Fibroblast of lung (primary cell): ENCODE data around the gene CYP27B1. TPM values are rescaled to one million over a fixed set of nuclear protein-coding genes. Genes with fewer than 3 reads are reported as not detected.

Experiments used
- DNase-seq, 2 donors: peaks; one replicate each; pipeline versions ENCODE4 v3.0.0 to v3.0.0-alpha.2; 2010; ENCODE audit warnings: low read depth in 2 of 2
- H2AFZ ChIP-seq: 2 replicates; pipeline ENCODE4 v1.5.1; 2012; ENCODE audit warnings: low read length, control low read depth, inconsistent platforms
- H3K27ac ChIP-seq: 2 replicates; pipeline ENCODE4 v1.5.1; 2011; ENCODE audit warnings: low read length, control low read depth; ENCODE audit not compliant: insufficient read depth
- H3K27me3 ChIP-seq: 2 replicates; pipeline ENCODE4 v1.5.1; 2011; ENCODE audit warnings: mild to moderate bottlenecking, low read length; ENCODE audit not compliant: control insufficient read depth, insufficient read depth
- H3K36me3 ChIP-seq: 2 replicates; pipeline ENCODE4 v1.5.1; 2011; ENCODE audit warnings: low read length; ENCODE audit not compliant: control insufficient read depth, insufficient read depth
- H3K4me1 ChIP-seq: 2 replicates; pipeline ENCODE4 v1.5.1; 2011; ENCODE audit warnings: low read length; ENCODE audit not compliant: control insufficient read depth, insufficient read depth; ENCODE audit errors: extremely low read depth
- H3K4me2 ChIP-seq: 2 replicates; pipeline ENCODE4 v1.5.1; 2011; ENCODE audit warnings: low read length, control low read depth; ENCODE audit not compliant: insufficient read depth; ENCODE audit errors: extremely low read depth
- H3K4me3 ChIP-seq, 4 experiments: fragments of 200-600 bp in 1 of 4; sonication (generic) in 1 of 4; replicated peaks in 1 of 4; 2 replicates each; pipeline ENCODE4 v1.5.1; 2011 to 2016; ENCODE audit warnings: low read length in 4 of 4, low read depth in 3 of 4, mild to moderate bottlenecking in 3 of 4, control low read depth in 2 of 4, inconsistent platforms in 1 of 4, mixed read lengths in 1 of 4; ENCODE audit not compliant: insufficient read depth in 1 of 4; ENCODE audit errors: control extremely low read depth in 1 of 4
- H3K79me2 ChIP-seq: 2 replicates; pipeline ENCODE4 v1.5.1; 2012; ENCODE audit warnings: mild to moderate bottlenecking, low read length, inconsistent platforms; ENCODE audit not compliant: control insufficient read depth, insufficient read depth
- H3K9ac ChIP-seq: 2 replicates; pipeline ENCODE4 v1.5.1; 2011; ENCODE audit warnings: mild to moderate bottlenecking, low read length, control low read depth; ENCODE audit not compliant: insufficient read depth
- H3K9me3 ChIP-seq: 2 replicates; pipeline ENCODE4 v1.5.1; 2012; ENCODE audit warnings: low read depth, low read length; ENCODE audit not compliant: control insufficient read depth, insufficient read depth
- H4K20me1 ChIP-seq: 2 replicates; pipeline ENCODE4 v1.5.1; 2011; ENCODE audit warnings: low read length; ENCODE audit not compliant: control insufficient read depth, insufficient read depth; ENCODE audit errors: extremely low read depth
- EZH2 ChIP-seq: IDR thresholded peaks from 2 replicates; pipeline ENCODE4 v1.5.1; 2012; ENCODE audit warnings: low read length, control low read depth, mild to moderate bottlenecking; ENCODE audit errors: missing control alignments
- polyA plus RNA-seq, 2 donors: library from polyadenylated mRNA; depleted of rRNA in 1 of 2; stranded (reverse) in 1 of 2; unstranded in 1 of 2; fragments of >200 nt; gene quantifications; 2 replicates each; pipeline ENCODE4 v1.2.1, GENCODE V29; 2011 to 2012; ENCODE audit warnings: missing spikeins in 1 of 2
- total RNA-seq: library from RNA; depleted of rRNA; stranded (reverse); fragments of >200 nt; gene quantifications from 2 replicates; pipeline ENCODE4 v1.2.1, GENCODE V29; 2014
- TF ChIP-seq, protein P1 (sequence below), 2 donors: IDR thresholded peaks in 1 of 2; conservative IDR thresholded peaks in 1 of 2; 1 replicate in 1 of 2; 2 replicates in 1 of 2; pipeline ENCODE4 v1.5.1; 2011 to 2012; ENCODE audit warnings: low read length in 2 of 2, control low read depth in 1 of 2, inconsistent platforms in 1 of 2, low read depth in 1 of 2, mild to moderate bottlenecking in 1 of 2

CYP27B1 gene
- total and polyA plus RNA-seq, 2 donors (not counting 1 experiment from before 2014, with no cell fraction given) = 0.17 to 0.26 TPM

DNA sequence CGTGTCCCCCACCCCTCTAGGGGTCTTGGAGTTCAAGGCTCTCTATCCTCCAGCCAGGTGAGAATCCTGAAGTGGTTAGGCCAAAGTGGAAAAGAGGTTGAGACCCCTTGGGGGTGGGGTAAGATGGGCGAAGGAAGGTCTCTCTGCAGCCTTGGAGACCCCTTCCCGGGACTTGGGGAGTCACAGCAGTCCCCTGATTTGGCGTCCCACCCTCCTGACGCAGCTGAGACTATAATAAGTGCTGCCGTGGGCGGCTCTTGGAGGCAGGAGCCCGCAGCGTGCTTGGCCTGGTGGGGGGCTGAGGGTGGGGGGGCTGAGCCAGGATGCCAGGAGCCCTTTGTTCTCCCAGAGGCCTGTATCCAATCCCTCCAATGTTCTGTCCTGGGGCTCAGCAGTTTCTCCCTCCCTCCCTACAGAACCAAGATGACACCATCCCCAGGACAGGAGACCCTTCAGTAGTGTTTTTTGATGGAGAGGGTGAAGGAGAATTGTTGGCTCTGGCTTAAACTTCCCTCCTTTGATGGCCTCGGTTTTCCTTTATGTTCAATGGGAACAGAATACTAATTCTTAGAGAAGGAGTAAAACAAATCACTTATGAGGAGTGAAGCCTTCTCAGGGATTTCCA is 26.9 kb downstream of the CYP27B1 start:
- no peak for TF ChIP-seq EZH2
- no peak for DNase-seq

DNA sequence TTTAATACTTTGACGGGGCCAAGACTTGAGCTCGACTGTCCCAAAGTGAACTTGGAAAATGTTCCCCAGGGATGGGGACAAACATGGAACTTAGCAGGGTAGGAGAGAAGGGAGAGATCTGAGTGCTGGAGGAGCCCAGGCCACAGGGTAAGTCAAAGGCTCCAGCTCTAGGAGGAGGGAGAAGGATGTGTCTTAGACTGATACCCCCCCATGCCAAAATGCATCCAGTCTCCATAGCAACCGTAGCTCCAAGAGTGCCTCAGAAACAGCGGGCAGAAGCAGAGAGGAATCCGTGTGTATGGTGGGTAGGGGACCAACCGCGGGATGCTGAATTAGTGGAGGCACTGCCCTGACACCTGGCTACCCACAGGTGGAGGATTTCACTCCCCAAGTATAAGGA is 27.5 kb downstream of the CYP27B1 start:
- Histone ChIP-seq H3K36me3 (no peaks in the 10 kb centered on the region), H4K20me1 (no peaks in the 10 kb centered on the region), H3K27ac (no peak overlapping the region), H3K27me3 (peaks cover 64% of the 10 kb centered on the region), H2AFZ (no peak overlapping the region), H3K4me2 (no peak overlapping the region), H3K4me3 (no peak overlapping the region), H3K4me1 (peaks cover 3% of the 10 kb centered on the region), H3K9ac (no peak overlapping the region), H3K9me3 (no peaks in the 10 kb centered on the region), H3K79me2 (no peaks in the 10 kb centered on the region)
- TF ChIP-seq EZH2 = peak; percentile 85
- TF ChIP-seq, protein P1, sequence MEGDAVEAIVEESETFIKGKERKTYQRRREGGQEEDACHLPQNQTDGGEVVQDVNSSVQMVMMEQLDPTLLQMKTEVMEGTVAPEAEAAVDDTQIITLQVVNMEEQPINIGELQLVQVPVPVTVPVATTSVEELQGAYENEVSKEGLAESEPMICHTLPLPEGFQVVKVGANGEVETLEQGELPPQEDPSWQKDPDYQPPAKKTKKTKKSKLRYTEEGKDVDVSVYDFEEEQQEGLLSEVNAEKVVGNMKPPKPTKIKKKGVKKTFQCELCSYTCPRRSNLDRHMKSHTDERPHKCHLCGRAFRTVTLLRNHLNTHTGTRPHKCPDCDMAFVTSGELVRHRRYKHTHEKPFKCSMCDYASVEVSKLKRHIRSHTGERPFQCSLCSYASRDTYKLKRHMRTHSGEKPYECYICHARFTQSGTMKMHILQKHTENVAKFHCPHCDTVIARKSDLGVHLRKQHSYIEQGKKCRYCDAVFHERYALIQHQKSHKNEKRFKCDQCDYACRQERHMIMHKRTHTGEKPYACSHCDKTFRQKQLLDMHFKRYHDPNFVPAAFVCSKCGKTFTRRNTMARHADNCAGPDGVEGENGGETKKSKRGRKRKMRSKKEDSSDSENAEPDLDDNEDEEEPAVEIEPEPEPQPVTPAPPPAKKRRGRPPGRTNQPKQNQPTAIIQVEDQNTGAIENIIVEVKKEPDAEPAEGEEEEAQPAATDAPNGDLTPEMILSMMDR (conservative IDR thresholded peaks at IDR 0.05 in 1 of 2, IDR thresholded peaks at IDR 0.05 in 1 of 2; ENCODE audit: low read depth in 1 of 2, low read length in 2 of 2) = no peak
- DNase-seq = no peak

More for the DNA sequence above, 26.9 kb downstream of the CYP27B1 start:
- no peaks in the 10 kb centered on the region for H3K36me3 ChIP-seq
- no peaks in the 10 kb centered on the region for H3K79me2 ChIP-seq
- H3K4me3 ChIP-seq = no peak overlapping the region
- H3K4me2 ChIP-seq = no peak overlapping the region
- H3K27me3 ChIP-seq = peaks cover 59% of the 10 kb centered on the region
- H3K27ac ChIP-seq = no peak overlapping the region
- no peaks in the 10 kb centered on the region for H4K20me1 ChIP-seq
- H3K4me1 ChIP-seq = peaks cover 3% of the 10 kb centered on the region
- no peak overlapping the region for H2AFZ ChIP-seq
- no peak overlapping the region for H3K9ac ChIP-seq
- H3K9me3 ChIP-seq = no peaks in the 10 kb centered on the region

DNA sequence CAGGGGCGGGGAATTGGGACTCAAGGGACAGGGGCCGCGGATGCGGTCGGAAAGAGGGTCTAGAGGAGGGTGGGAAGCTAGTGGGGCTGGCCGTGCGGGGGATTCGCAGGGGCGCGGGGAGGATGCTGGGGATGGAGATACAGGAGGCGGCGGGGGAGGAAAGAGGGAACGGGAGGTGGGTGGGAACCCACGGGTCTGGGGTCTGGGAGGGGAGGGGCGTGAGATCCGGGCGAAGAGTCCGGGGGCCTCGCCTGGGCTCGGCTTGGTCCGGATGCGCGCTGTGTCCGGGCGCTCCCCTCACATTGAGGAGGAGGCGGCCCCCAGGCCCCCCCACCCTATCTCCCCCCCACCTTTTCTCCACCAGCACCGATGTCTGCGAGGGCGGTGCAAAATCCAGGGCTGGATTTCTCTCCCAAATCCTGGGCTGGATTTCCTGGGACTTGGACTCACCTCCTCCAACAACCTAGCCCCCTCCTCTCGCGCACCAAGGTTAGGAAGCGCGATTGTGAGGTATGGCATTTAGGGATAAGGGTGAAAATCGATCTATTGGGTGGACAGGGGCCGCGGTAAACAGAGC is 28.1 kb downstream of the CYP27B1 start, which contains the start of gene AGAP2:
Gene AGAP2 (minus strand): TSS at position 82 of the 577 bp plus-strand sequence. CDS start 496 bp downstream, outside the sequence.
- Histone ChIP-seq H2AFZ (no peak within 1 kb of the TSS), H3K36me3 (no peaks in the 10 kb centered on the region), H3K27me3 (peaks cover 71% of the 10 kb centered on the region), H4K20me1 (no peaks in the 10 kb centered on the region), H3K9ac (peak within 1 kb of the TSS; percentile 32), H3K4me1 (peaks cover 3% of the 10 kb centered on the region), H3K79me2 (no peaks in the 10 kb centered on the region), H3K9me3 (no peaks in the 10 kb centered on the region), H3K27ac (no peak within 1 kb of the TSS), H3K4me2 (peak within 1 kb of the TSS; percentile 37), H3K4me3 (peak within 1 kb of the TSS in 1 of 4 experiments; percentile 36)
- DNase-seq = peak in 1 of 2 donors; percentile 27
- TF ChIP-seq EZH2 = peak; percentile 96
- TF ChIP-seq, protein P1 (conservative IDR thresholded peaks at IDR 0.05 in 1 of 2, IDR thresholded peaks at IDR 0.05 in 1 of 2; ENCODE audit: low read depth in 1 of 2, low read length in 2 of 2) = no peak
